Stomach smooth muscle (tissue), 2 donors: ENCODE data around the gene PLEKHA6.
A peak's percentile ranks its signal among the peaks of the same experiment; 100 is the strongest.

Experiments used
- H3K27ac ChIP-seq: one replicate; pipeline ENCODE4 v1.7.0; 2013; ENCODE audit warnings: mild to moderate bottlenecking, low read length, inconsistent platforms
- H3K27me3 ChIP-seq, 2 donors: one replicate each; pipeline ENCODE4 v1.7.0; 2013; ENCODE audit warnings: low read length in 2 of 2; ENCODE audit not compliant: insufficient read depth in 2 of 2, control insufficient read depth in 1 of 2
- H3K36me3 ChIP-seq, 2 donors: one replicate each; pipeline ENCODE4 v1.7.0; 2013; ENCODE audit warnings: low read length in 2 of 2; ENCODE audit not compliant: control insufficient read depth in 2 of 2, insufficient read depth in 2 of 2
- H3K4me1 ChIP-seq: one replicate; pipeline ENCODE4 v1.7.0; 2013; ENCODE audit warnings: low read length; ENCODE audit not compliant: control insufficient read depth, insufficient read depth
- H3K4me3 ChIP-seq, 2 donors: one replicate each; pipeline ENCODE4 v1.7.0; 2013; ENCODE audit warnings: low read length in 2 of 2
- H3K9ac ChIP-seq, 2 donors: one replicate each; pipeline ENCODE4 v1.7.0; 2013; ENCODE audit warnings: low read length in 2 of 2, mild to moderate bottlenecking in 1 of 2
- H3K9me3 ChIP-seq, 2 donors: one replicate each; pipeline ENCODE4 v1.7.0; 2013; ENCODE audit warnings: low read length in 2 of 2; ENCODE audit not compliant: control insufficient read depth in 2 of 2
- donor health status: healthy.
- donor health status: Pancreatic carcinoma.

Gene PLEKHA6

DNA sequence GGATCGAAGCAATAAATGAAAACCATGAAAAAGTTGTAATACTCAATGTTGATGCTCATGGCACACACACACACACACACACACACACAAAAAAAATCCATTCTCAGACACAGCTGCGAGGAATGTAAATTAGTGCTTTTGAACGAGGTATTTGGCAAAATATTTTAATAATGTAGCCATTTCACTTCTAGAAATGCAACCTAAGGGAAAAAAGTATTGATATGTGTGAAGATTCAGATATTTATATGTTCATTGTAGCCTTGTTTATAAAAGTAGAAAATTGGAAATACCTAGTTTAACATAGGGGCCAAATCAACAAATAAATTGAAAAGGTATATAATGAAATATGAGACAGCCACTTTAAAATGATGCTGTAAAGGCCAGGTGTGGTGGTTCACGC is 3.8 kb downstream of the PLEKHA6 start:
- H3K9ac ChIP-seq = no peak overlapping the region
- no peak overlapping the region for H3K4me3 ChIP-seq
- H3K27ac ChIP-seq = no peak overlapping the region
- H3K4me1 ChIP-seq = peaks cover 14% of the 10 kb centered on the region
- no peaks in the 10 kb centered on the region for H3K36me3 ChIP-seq
- H3K27me3 ChIP-seq = peaks cover 7 to 9% of the 10 kb centered on the region in 2 donors
- no peaks in the 10 kb centered on the region for H3K9me3 ChIP-seq

DNA sequence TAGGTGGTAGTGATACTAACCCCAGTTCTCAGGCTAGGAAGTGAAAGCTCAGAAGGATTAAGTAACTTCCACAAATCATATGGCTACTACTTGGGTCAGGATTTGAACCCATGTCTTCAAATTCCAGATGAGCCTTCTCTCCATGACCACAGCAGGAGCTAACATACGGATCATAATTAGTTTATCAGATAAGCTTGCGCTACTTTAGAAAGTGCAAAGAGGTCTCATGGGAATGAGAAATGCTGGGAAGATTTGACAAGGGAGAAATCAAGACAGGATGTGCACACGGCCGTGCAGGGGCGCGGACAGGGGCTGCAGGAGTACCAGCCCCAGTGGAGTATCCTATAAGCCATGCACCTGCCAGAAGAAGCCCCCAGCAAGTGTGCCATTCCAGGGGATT is 5.2 kb downstream of the PLEKHA6 start:
- no peaks in the 10 kb centered on the region for H3K36me3 ChIP-seq
- no peak overlapping the region for H3K4me3 ChIP-seq
- no peak overlapping the region for H3K27ac ChIP-seq
- peaks cover 3 to 5% of the 10 kb centered on the region in 2 donors for H3K27me3 ChIP-seq
- H3K4me1 ChIP-seq = peaks cover 17% of the 10 kb centered on the region
- no peaks in the 10 kb centered on the region for H3K9me3 ChIP-seq
- no peak overlapping the region for H3K9ac ChIP-seq

DNA sequence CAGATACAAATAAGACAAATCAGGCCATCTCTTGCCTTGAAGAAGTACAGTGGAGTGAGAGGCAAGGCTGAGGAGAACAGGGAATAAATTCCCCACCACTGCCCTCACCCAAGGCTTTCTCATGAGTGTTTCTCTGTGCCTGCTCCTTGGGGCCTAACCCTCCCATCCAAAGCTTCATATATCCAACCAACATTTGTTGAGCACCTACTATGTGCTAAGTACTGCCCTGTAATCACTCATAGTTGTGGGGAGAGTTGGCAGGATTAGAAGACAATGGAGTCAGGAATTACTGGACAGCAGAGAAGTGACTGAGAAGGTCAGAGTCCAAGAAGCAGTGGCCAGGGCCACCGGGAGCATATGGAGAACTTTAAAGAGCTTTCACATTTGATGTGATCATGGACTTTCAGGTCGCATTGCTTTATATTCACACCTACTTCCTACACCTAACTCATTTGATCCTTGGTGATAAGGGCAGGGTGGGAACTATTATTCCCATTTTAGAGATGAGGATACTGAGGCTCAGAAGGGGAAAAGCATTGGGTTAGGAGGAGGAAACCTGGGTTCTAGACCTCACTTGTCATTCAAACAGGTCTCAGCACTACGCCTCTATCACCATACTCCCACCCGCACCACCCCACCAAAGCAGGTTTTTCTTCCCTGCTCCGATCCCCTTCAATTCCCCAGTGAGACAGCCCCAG is 6.4 kb downstream of the PLEKHA6 start:
- Histone ChIP-seq H3K4me1 (peaks cover 17% of the 10 kb centered on the region), H3K27me3 (peaks cover 0 to 3% of the 10 kb centered on the region in 2 donors)

DNA sequence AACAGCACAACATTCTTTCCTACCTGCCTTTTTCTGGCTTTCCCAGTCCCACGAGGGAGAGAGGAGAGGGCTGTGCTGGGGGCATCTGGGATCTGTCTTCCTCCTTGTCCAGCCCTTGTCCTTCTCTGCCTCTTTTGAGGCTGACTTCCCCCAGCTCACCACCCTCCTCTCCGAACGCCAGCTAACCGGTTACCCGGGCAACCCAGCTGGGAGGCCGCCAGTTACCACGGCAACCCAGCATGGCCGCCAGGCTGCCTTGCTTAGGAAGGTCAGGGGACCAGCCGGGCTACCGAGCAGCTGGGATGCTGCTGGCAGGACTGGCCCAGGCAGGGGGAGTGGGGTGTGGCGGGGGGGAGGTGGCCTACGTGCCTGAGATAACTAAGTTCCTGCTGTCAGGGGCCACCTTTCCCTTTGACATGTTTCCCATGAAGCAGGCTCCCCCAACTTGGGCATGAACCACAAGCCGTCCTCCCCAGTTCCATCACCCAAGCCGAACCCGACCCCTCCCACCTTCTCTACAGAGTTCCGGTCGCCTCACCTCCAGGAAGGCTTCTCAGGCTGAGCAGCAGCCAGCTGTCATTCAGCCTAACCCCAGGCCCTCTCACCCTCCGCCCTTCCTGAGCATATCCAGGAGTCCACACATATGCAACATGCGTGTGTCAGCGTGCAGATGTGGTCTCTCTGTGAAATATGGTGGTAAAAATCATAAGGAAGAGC is 8.7 kb downstream of the PLEKHA6 start:
- peak overlapping the region; percentile 11 to 60 for H3K4me3 ChIP-seq
- peaks cover 14% of the 10 kb centered on the region for H3K4me1 ChIP-seq
- no peak overlapping the region for H3K9ac ChIP-seq
- H3K27ac ChIP-seq = no peak overlapping the region
- H3K36me3 ChIP-seq = no peaks in the 10 kb centered on the region
- no peaks in the 10 kb centered on the region for H3K9me3 ChIP-seq
- H3K27me3 ChIP-seq = peaks cover 0 to 6% of the 10 kb centered on the region in 2 donors

More for the DNA sequence above, 6.4 kb downstream of the PLEKHA6 start:
- no peak overlapping the region for H3K4me3 ChIP-seq
- no peaks in the 10 kb centered on the region for H3K36me3 ChIP-seq
- no peak overlapping the region for H3K27ac ChIP-seq
- H3K9ac ChIP-seq = no peak overlapping the region
- no peaks in the 10 kb centered on the region for H3K9me3 ChIP-seq

DNA sequence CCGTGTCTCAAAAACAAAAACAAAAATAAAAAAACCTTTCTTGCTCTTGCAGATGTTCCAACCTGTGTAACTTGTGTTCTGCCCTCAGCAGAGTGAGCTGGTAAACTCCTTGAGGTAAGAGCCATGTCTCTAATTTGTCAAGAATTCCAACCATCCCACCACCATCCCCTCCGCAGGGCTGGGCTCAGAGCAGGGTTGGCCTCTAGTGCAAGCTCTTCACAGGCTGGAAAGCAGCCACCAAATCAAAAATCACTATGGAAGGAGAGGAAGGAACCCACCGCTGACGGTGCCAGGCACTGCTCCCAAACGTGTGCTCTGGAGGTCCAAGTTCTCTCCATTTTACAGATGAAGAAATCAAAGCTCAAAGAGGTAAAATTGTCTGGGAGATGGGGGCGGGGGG is 9.4 kb downstream of the PLEKHA6 start:
- H3K27ac ChIP-seq = no peak overlapping the region
- peak overlapping the region in 1 of 2 donors; percentile 60 for H3K4me3 ChIP-seq
- H3K27me3 ChIP-seq = peaks cover 0 to 6% of the 10 kb centered on the region in 2 donors
- H3K36me3 ChIP-seq = no peaks in the 10 kb centered on the region
- H3K9me3 ChIP-seq = no peaks in the 10 kb centered on the region
- H3K9ac ChIP-seq = no peak overlapping the region
- peaks cover 14% of the 10 kb centered on the region for H3K4me1 ChIP-seq

DNA sequence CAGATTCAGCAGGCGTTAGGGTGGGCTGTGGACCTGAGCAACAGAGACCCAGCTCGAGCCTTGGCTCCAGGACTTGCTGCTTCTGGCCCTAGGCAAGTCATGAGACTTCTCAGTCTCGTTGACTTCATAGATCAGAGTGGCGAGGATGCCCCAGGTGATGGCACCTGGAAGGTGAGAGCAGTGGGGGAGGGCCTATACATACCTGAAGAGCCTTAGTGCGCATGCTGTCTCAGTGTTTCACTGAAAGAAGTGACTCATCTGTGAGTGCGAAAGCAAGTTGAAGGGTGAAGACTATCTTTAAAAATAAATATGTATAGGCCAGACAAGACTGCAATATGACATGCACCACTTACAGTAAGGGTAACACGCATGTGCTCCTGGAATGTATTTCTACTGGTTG is 10.1 kb downstream of the PLEKHA6 start:
- Histone ChIP-seq H3K9me3 (no peaks in the 10 kb centered on the region), H3K36me3 (no peaks in the 10 kb centered on the region), H3K27me3 (peaks cover 0 to 6% of the 10 kb centered on the region in 2 donors), H3K4me3 (no peak overlapping the region), H3K4me1 (peaks cover 14% of the 10 kb centered on the region), H3K27ac (no peak overlapping the region), H3K9ac (no peak overlapping the region)

DNA sequence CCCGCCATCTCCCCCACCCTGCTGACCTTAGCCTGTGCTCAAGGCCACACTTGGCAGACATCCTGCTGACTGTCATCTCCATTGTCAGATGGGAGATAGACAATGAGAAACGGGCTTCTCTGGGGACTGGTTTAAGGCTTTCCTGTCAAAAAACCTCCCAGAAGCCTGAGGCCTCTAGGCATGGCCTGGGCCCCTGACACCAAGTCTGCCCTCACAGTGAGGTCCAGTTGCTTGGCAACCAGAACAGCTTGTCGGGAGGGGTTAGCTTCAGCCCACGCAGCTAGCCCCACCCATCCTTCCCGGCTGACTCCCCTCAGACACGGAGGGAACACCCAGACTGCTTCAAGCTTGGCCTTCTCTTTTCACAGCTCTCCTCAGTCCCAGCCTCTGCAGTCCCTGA is 11.0 kb downstream of the PLEKHA6 start:
- Histone ChIP-seq H3K27ac (peak overlapping the region; percentile 6), H3K4me1 (peaks cover 14% of the 10 kb centered on the region), H3K27me3 (peaks cover 0 to 3% of the 10 kb centered on the region in 2 donors), H3K4me3 (no peak overlapping the region), H3K9me3 (no peaks in the 10 kb centered on the region), H3K36me3 (no peaks in the 10 kb centered on the region), H3K9ac (peak overlapping the region in 1 of 2 donors; percentile 7)

DNA sequence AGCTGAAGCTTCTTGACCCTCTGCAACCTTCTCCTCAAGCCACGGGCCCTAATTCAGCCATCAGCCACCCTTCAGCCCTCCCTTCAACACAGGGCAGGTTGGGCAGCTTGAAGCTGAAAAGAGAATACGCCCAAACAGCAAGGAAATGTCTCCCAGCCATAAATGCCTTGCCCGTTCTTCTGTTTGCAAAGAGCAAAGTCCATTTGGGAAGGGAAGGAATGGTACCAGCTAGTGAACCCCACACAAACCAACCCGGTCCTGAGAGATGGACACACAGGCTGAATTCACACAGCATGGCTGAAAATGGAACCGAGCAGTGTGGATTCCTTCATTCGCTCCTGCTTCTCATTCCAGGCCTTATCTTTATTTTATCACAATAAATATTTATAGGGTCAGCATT is 11.5 kb downstream of the PLEKHA6 start:
- Histone ChIP-seq H3K27me3 (peaks cover 0 to 3% of the 10 kb centered on the region in 2 donors), H3K4me1 (peaks cover 14% of the 10 kb centered on the region), H3K9ac (peak overlapping the region in 1 of 2 donors; percentile 7), H3K27ac (peak overlapping the region; percentile 6), H3K36me3 (no peaks in the 10 kb centered on the region), H3K4me3 (no peak overlapping the region), H3K9me3 (no peaks in the 10 kb centered on the region)

DNA sequence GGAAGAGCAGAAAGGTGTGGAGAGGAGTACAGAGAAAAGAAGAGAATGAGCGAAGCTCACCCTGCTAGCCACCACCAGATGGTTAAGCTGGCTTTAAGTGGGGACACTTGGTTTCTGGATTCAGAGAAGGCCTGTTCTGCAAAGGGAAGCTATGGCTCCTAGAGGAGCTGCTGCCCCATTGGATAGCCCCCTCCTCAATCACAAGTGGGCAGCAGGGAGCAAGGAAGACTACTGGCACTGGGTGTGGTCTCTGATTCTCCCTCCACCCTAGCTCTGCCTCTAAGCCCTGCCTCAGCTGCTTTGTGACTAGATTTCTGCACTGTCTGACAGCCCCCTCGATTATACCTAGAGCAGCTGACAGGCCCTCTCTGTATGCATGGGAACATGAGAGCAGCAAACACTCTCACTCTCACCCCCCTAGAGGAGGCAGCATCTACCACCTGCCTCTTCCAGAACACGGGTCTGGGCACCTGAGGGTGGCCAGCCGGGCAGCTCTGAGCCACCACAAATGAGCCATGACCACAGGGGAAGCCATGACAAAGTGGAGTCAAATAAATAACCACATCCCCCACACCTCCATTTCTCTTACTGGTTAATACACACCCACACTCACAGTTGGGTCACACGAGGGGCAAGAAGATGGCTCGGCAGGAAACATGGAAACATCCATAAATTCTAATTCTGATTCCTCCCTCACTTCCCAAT is 13.6 kb downstream of the PLEKHA6 start:
- Histone ChIP-seq H3K36me3 (no peaks in the 10 kb centered on the region), H3K27ac (no peak overlapping the region), H3K9ac (no peak overlapping the region)

DNA sequence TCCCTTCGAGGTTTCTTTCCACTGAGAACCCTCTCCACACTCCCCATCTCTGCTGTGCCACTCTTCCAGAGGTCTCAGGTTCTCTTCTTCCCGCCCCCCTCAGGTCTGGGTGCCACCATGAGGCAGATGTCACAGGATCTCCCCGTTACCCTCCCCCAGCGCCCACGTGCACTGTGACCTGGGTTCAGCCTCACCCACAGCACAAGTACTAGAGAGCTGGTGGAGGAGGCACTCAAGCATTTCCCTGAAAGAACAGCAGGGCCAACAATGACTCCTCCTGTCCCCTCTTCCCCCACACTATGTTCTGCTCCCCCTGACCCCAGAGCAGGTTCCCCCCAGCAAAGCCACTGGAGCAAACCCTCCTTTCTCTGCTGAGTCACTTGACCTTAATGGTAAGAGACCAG is 14.3 kb downstream of the PLEKHA6 start:
- Histone ChIP-seq H3K9ac (no peak overlapping the region), H3K4me3 (no peak overlapping the region), H3K27ac (no peak overlapping the region), H3K4me1 (peaks cover 5% of the 10 kb centered on the region), H3K27me3 (peaks cover 0 to 3% of the 10 kb centered on the region in 2 donors), H3K9me3 (no peaks in the 10 kb centered on the region), H3K36me3 (no peaks in the 10 kb centered on the region)

More for the DNA sequence above, 13.6 kb downstream of the PLEKHA6 start:
- Histone ChIP-seq H3K27me3 (peaks cover 0 to 3% of the 10 kb centered on the region in 2 donors), H3K4me3 (no peak overlapping the region), H3K9me3 (no peaks in the 10 kb centered on the region), H3K4me1 (peaks cover 11% of the 10 kb centered on the region)
